ENCODE results near the gene SND1.
A peak's percentile ranks its signal among the peaks of the same experiment; 100 is the strongest.
"Not testable (repeated sequence)": the region's sequence is repeated elsewhere in the genome, so short reads cannot be mapped to it uniquely, and the experiment has no call there.

SND1 gene

GRCh38 chr7:128104108-128104742, 452.2 kb downstream of the SND1 start:
- Mint-ChIP-seq H3K9me3 (no peaks in the 10 kb centered on the region), H3K27ac (peak overlapping the region; percentile 93), H3K4me3 (peak overlapping the region; percentile 97), H3K27me3 (no peaks in the 10 kb centered on the region), H3K4me1 (peaks cover 85% of the 10 kb centered on the region), H3K36me3 (no peaks in the 10 kb centered on the region)
- peak; percentile 26 for ATAC-seq

- Mint-ChIP-seq H3K9me3 (no peaks in the 10 kb centered on the region), H3K36me3 (no peaks in the 10 kb centered on the region), H3K27me3 (no peaks in the 10 kb centered on the region), H3K4me1 (peaks cover 85% of the 10 kb centered on the region), H3K4me3 (peak overlapping the region; percentile 54), H3K27ac (peak overlapping the region; percentile 93)
- no peak for ATAC-seq
Measured at GRCh38 chr7:128105228-128106022, 453.4 kb downstream of the SND1 start.

- no peak for ATAC-seq
- H3K27ac Mint-ChIP-seq = peak overlapping the region; percentile 80
- H3K9me3 Mint-ChIP-seq = no peaks in the 10 kb centered on the region
- H3K36me3 Mint-ChIP-seq = no peaks in the 10 kb centered on the region
- H3K4me1 Mint-ChIP-seq = peaks cover 85% of the 10 kb centered on the region
- no peaks in the 10 kb centered on the region for H3K27me3 Mint-ChIP-seq
- H3K4me3 Mint-ChIP-seq = no peak overlapping the region
Measured at GRCh38 chr7:128106821-128107220, 454.8 kb downstream of the SND1 start.

- H3K36me3 Mint-ChIP-seq, H3K9me3 Mint-ChIP-seq, H3K4me3 Mint-ChIP-seq, ATAC-seq, H3K27me3 Mint-ChIP-seq: not testable (repeated sequence)
- peaks cover 85% of the 10 kb centered on the region for H3K4me1 Mint-ChIP-seq
- H3K27ac Mint-ChIP-seq = peak overlapping the region; percentile 80
Measured at GRCh38 chr7:128107516-128107915, 455.5 kb downstream of the SND1 start.

- H3K36me3 Mint-ChIP-seq = no peaks in the 10 kb centered on the region
- peak overlapping the region; percentile 85 for H3K27ac Mint-ChIP-seq
- H3K4me3 Mint-ChIP-seq = no peak overlapping the region
- H3K27me3 Mint-ChIP-seq = no peaks in the 10 kb centered on the region
- peaks cover 87% of the 10 kb centered on the region for H3K4me1 Mint-ChIP-seq
- H3K9me3 Mint-ChIP-seq = no peaks in the 10 kb centered on the region
- no peak for ATAC-seq
Measured at GRCh38 chr7:128108129-128108528, 456.1 kb downstream of the SND1 start.

DNA sequence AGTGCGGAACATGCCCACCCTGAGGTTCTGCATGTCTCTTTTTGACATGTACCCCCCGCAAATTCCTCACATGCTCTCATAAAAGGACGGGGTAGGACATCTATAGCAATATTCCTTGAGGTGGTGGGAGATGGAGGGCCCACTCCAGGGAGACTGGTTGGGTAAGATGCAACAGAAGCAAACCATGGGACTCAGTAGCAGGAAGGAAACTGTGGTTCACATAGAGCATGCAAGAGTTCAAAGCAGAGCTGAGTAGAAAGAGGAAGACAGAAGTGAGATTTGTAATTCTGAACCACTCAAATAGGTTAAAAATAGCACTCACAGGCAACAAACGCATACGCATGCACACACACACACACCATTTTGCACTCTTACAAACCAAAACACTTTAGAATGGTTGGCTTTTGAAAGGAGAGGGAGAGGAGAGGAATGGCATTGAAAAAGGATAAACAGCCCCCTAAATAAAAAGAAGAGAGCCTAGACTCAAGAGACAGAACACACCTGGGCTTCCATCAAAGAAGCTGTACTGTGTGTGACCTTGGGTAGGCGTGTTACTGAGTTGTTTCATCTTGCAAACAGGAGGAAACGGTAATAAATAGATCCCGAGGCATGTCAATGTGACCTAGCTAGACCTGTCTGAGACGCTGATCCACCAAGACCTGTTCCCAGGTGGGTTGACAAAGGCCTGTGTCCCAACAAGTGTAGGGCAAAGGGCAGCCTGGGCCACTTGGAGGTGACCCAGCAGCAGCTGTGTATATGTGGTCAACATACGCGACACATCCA, 456.8 kb downstream of the SND1 start:
- no peaks in the 10 kb centered on the region for H3K36me3 Mint-ChIP-seq
- H3K4me1 Mint-ChIP-seq = peaks cover 82% of the 10 kb centered on the region
- peak overlapping the region; percentile 85 for H3K27ac Mint-ChIP-seq
- no peaks in the 10 kb centered on the region for H3K9me3 Mint-ChIP-seq
- H3K27me3 Mint-ChIP-seq = no peaks in the 10 kb centered on the region
- ATAC-seq = peak; percentile 91
- H3K4me3 Mint-ChIP-seq = peak overlapping the region; percentile 62

- H3K4me3 Mint-ChIP-seq = not testable (repeated sequence)
Measured at GRCh38 chr7:128109424-128109969, 457.5 kb downstream of the SND1 start.

DNA sequence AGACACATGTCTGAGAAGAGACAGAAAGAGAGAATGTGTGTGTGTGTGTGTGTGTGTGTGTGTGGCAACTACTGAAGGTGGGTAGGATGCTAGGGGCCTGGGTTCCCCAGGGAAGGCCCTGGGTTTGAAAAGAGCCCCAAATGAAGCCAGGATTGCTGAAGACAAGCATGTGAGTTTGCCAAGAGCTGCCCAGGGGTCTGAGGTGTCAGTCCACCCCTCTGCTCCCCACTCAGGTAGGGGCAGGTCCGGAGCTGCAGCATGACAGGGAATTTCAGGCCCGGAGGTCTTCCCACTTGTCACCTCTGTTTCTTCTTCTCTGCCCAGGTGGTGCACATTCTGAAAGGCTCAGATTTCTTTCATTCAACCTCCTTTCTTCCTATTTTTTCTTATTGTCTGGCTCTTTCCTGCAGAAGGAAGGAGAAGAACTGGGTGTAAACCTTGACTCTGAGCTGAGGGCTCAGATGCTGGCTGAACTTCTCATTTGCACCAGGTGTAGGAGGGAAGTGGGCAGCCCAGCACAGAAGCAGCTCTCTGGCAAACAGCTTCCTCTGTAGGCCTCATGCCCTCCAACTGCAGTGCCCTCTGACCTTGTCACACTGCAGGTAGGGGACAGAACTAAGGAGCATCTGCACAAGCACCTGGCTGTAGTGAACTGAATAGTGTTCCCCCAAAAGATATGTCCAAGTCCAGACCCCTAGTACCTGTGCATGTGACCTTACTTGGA, 458.8 kb downstream of the SND1 start:
- Mint-ChIP-seq H3K9me3 (no peaks in the 10 kb centered on the region), H3K4me3 (peak overlapping the region; percentile 45), H3K36me3 (no peaks in the 10 kb centered on the region), H3K27me3 (no peaks in the 10 kb centered on the region), H3K4me1 (peaks cover 81% of the 10 kb centered on the region), H3K27ac (peak overlapping the region; percentile 74)
- peak; percentile 53 for ATAC-seq

More at GRCh38 chr7:128109424-128109969, 457.5 kb downstream of the SND1 start:
- H3K27me3 Mint-ChIP-seq, H3K36me3 Mint-ChIP-seq, H3K9me3 Mint-ChIP-seq, ATAC-seq: not testable (repeated sequence)
- H3K27ac Mint-ChIP-seq = peak overlapping the region; percentile 85
- peaks cover 79% of the 10 kb centered on the region for H3K4me1 Mint-ChIP-seq

DNA sequence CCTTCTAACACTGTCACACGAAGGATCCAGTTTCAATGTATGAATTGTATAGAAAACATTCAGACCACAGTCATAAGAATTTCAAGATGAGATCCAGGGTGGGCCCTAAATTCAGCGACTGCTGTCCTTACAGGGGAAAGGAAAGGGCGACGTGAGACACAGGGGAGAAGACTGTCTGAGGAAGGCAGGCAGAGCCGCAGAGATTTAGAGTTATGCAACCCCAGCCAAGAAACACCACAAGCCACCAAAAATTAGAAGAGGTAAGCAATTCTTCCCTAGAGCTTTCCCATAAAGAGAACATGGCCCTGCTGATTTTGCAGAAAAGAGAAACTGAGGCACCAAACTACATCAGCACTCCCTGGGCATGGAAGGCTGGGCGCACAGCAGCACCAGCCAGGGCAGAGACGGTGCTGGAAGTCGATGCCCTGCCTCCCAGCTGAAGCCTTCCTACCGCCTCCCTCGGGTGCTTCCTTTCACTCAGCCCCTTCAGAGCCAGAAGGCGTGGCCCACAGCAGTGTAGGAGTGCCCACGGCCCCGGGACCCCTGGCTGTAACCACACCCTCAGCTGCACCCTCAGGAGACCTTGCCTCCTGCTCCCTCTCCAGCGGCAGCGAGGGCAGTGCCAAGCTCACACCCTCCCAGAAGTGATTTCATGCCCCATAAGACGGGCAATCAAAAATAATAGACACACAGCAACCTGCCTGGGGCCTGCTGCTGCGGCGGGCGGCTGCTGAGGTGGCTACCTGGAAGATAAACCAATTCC, 460.2 kb downstream of the SND1 start:
- peak overlapping the region; percentile 74 for H3K27ac Mint-ChIP-seq
- no peaks in the 10 kb centered on the region for H3K27me3 Mint-ChIP-seq
- no peaks in the 10 kb centered on the region for H3K9me3 Mint-ChIP-seq
- H3K4me3 Mint-ChIP-seq = peak overlapping the region; percentile 15
- peaks cover 82% of the 10 kb centered on the region for H3K4me1 Mint-ChIP-seq
- H3K36me3 Mint-ChIP-seq = no peaks in the 10 kb centered on the region
- ATAC-seq = no peak

GRCh38 chr7:128112781-128113221, 460.8 kb downstream of the SND1 start:
- Mint-ChIP-seq H3K4me1 (peaks cover 82% of the 10 kb centered on the region), H3K27ac (peak overlapping the region; percentile 74), H3K9me3 (no peaks in the 10 kb centered on the region), H3K36me3 (no peaks in the 10 kb centered on the region), H3K4me3 (no peak overlapping the region), H3K27me3 (no peaks in the 10 kb centered on the region)
- peak; percentile 5 for ATAC-seq

DNA sequence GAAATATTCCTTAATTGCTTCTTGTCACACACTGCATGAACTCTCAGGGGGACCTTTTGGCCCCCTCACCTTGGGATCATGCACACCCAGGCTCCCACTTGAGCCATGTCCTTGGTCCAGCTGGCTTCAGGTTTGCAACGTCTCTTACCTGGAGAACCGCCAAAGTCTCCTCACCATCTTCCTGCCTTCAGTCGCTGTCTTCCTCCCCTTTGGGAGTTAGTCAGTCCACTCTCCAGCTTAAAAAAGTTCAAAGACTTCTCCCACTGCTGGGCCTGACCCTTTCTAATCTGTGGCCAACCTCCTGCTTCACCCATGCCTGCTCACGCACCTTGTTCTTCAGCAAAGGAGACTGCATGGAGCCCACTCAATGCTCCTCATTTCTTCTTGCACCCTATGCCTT, 461.8 kb downstream of the SND1 start:
- Mint-ChIP-seq H3K4me3 (no peak overlapping the region), H3K36me3 (no peaks in the 10 kb centered on the region), H3K27ac (no peak overlapping the region), H3K27me3 (no peaks in the 10 kb centered on the region), H3K9me3 (no peaks in the 10 kb centered on the region), H3K4me1 (peaks cover 80% of the 10 kb centered on the region)
- no peak for ATAC-seq

GRCh38 chr7:128114806-128115205, 462.8 kb downstream of the SND1 start:
- Mint-ChIP-seq H3K9me3 (no peaks in the 10 kb centered on the region), H3K27me3 (no peaks in the 10 kb centered on the region), H3K4me3 (no peak overlapping the region), H3K4me1 (peaks cover 74% of the 10 kb centered on the region), H3K27ac (peak overlapping the region; percentile 23), H3K36me3 (no peaks in the 10 kb centered on the region)
- no peak for ATAC-seq

GRCh38 chr7:128115336-128115820, 463.4 kb downstream of the SND1 start:
- Mint-ChIP-seq H3K9me3 (no peaks in the 10 kb centered on the region), H3K27ac (peak overlapping the region; percentile 23), H3K4me1 (peaks cover 68% of the 10 kb centered on the region), H3K36me3 (no peaks in the 10 kb centered on the region), H3K27me3 (no peaks in the 10 kb centered on the region), H3K4me3 (no peak overlapping the region)
- no peak for ATAC-seq
